Measurements from ENCODE around the gene MTO1.
"Not testable (repeated sequence)": the region's sequence is repeated elsewhere in the genome, so short reads cannot be mapped to it uniquely, and the experiment has no call there.

MTO1 gene

DNA sequence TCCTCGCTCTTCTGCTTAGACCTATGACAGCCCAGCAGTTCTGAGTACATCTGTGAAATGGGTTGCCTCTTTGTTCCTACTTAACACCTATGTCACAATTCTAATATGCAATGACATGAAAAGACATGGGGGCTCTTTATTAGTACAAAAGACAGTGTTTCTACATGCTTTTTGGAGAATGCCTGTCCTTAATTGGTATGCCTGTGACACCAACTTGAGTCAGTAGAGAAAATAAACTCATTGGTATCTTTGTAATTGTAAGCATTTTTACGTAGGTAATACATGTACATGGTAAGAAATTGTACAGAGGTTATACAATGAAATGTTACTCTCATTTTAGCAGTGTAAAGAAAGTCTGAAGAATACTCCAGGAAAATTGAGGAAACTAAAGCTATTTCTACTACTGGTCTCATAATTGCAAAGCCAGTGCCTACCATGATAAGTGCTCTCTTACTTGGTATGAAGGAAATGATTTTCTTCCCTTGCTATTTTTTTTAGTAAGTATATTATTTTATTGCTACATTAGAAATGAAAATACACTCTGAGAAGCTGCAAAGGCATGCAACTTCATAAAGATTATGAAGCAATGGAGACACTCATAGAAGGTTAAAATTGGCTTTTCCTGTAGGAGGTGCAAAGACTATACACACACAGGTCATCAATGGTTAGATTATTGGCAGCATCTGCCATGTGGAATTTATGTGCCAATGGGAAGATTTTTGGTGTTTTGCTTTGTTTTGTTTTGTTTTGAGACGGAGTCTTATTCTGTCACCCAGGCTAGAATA, 64.2 kb downstream of the MTO1 start:
- DNase-seq (ENCODE audit: low spot score): no peak

DNA sequence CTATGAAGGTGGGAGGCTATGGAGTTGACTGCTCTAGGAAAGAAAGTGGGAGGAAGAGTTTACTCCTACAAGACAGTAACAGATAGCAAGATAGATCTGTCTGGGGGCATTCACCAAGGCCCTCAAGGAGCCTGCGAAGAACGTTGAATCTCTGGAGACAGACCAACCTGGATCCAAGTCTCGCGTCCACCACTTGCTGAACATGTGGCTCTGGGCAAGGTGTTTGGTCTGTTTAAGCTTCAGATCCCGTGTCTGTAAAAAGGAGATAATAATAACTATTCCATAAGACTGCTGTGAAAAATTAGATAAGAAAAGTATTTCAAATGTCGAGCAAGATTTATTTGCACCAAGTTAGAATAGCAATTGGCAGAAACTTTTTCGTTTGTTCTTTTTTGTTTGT, 67.4 kb downstream of the MTO1 start:
- DNase-seq (ENCODE audit: low spot score): no peak

DNA sequence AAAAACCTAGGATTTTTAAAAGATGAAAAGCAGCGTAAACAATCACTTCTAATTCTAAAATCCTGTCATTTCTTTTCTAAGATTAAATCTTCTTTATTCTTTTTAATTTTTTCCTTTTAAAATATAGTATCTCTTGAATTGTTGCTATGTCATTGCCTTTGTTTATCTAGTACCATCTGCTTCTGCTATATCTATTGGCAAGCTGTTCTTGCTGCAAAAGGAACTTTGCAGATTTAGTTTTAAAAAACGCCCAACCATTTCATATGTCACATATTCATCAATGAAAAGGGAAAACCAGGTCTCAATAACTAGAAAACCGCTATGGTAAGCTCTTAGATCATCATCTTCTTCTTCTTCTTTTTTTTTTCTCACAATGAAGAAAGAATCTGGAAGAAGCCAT, 70.8 kb downstream of the MTO1 start:
- DNase-seq (ENCODE audit: low spot score): no peak

DNA sequence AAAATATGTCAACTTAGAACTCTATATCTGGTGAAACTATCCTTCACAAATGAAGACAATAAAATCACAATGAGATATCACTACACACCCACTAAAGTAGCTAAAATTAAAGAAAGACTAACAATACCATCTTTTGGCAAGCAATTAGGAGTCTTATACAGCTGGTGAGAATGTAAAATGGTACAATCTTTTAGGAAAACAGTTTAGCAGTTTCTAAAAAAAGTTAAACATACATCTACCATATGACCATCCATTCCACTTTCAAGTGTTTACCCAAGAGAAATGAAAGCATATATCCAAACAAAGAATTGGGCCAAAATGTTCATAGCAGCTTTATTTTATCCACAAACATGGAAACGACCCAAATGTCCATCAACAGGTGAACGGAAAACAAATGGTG, 73.1 kb downstream of the MTO1 start:
- DNase-seq (ENCODE audit: low spot score): no peak

DNA sequence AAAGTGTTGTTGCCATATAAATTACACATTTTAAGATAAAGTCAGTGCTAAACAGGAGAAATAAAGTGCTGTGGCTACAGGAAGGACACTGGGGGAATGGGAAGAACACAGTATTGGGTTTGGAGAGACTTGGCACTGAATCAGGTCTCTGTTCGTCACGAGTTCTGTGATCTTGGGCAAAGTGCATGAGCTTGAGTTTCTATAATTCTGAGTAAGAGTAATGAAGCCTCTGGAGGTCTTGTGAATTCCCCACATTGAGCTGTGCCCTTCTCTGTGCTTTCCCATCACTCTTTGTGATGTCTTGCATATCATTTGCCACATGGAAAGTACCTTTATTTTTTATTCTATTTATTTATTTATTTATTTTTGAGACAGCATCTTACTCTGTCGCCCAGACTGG, 76.1 kb downstream of the MTO1 start:
- DNase-seq (ENCODE audit: low spot score): no peak

DNA sequence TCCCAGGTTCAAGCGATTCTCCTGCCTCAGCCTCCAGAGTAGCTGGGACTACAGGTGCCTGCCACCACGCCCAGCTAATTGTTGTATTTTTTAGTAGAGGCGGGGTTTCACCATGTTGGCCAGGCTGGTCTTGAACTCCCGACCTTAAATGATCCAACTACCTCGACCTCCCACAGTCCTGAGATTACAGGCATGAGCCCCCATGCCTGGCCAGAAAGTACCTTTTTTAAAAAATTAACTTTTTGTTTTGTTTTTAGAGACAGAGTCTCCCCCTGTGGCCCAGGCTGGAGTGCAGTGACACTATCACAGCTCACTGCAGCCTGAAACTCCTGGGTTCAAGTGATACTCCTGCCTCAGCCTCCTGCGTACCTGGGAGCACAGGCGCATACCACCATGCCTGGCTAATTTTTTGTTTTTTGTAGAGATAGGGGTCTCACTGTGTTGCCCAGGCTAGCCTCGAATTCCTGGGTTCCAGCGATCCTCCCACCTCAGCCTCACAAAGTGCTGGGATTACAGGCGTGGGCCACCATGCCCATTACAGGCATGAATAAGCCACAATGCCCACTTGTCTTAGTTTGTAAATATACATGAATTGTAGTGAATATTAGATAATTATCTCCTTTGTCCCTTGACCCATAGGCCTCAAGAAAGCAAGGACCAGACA, 76.7 kb downstream of the MTO1 start:
- DNase-seq (ENCODE audit: low spot score): no peak

DNA sequence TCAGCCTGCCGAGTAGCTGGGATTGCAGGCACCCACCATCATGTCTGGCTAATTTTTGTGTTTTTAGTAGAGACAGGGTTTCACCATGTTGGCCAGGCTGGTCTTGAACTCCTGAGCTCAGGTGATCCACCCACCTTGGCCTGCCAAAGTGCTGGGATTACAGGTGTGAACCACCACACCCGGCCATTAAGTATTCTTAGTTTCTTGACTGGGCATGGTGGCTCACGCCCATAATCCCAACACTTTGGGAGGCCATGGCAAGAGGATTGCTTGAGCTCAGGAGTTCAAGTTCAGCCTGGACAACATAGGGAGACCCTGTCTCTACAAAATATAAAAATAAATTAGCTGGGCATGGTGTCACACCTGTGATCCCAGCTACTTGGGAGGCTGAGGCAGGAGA, 80.9 kb downstream of the MTO1 start:
- not testable (repeated sequence) for DNase-seq (ENCODE audit: low spot score)

DNA sequence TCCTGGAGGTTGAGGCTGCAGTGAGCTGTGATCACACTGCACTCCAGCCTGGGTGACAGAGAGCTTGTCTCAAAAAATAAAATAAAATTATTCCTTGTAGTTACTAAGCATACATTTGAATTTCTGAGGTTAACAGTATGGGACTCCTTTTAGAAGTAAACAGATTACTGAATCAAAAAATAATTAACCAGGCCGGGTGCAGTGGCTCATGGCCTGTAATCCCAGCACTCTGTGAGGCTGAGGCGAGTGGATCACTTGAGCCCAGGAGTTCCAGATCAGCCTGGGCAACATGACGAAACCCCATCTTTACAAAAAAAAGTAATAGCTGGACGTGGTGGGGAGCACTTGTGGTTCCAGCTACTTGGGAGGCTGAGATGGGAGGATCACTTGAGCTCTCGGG, 81.4 kb downstream of the MTO1 start:
- no peak for DNase-seq (ENCODE audit: low spot score)

DNA sequence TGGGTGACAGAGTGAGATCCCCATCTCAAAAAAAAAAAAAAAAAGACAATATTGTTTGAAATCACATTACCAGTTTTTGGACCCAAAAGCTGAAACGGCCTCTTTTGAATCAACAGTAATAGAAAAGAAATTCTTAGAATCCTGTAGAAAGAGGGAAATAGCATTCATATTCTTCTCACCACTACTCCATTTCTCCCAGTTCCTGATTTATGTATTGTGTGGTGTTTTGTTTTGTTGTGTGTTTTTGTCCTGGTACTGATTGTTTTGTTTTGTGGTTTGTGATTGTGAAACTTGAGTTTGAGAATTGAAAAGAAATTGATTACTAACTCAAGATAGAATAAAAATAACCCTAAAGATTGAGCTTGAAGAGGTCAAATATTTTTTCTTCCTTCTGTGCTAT, 85.5 kb downstream of the MTO1 start:
- DNase-seq (ENCODE audit: low spot score): no peak

DNA sequence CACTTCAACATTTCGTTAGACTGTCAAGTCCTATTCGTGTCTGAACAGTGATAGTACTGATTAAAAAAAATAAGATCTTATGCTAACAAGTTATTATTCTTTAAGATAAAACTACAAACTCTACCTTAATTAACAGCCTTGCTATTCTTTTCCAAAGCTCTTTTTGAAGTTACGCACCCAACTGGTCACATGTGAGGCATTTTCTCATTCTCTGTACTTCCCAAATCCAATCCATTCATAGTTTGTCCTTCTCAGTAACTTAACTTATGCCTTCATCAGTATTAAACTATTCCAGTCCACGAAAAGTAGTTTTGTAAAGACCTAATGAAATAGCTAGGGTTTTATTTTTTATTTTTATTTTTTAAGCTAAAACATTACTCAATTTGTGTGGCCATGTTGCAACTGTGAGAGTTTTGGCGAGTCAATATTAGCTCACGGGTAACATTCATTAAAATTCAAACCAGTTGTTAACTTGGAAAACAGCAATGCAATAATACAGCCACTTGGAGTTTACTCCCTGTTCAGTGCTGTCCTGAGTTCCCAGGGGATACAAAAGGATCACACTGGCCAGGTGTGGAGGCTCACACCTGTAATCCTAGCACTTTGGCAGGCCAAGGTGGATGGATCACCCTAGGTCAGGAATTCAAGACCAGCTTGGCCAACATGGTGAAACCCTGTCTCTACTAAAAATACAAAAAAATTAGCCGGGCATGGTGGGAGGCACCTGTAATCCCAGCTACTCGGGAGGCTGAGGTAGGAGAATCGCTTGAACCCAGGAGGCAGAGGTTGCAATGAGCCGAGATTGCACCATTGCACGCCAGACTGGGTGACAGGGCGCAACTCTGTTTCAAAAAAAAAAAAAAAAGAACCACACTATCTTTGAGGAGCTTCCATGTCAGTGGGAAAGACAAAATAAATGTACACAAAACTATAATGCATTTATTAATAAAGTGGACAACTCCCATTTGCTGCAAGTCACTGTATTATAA, 87.2 kb downstream of the MTO1 start:
- DNase-seq (ENCODE audit: low spot score): no peak

DNA sequence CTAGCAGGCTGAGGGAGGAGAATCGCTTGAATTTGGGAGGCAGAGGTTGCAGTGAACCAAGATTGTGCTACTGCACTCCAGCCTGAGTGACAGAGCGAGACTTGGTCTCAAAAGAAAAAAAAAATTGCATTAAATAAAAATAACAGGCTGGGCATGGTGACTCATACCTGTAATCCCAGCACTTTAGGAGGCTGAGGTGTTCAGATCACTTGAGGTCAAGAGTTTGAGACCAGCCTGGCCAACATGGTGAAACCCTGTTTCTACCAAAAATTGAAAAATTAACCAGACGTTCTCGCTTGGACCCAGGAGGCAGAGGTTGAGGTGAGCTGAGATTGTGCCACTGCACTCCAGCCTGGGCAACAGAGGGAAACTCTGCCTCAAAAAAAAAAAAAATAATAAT, 89.6 kb downstream of the MTO1 start:
- not testable (repeated sequence) for DNase-seq (ENCODE audit: low spot score)

DNA sequence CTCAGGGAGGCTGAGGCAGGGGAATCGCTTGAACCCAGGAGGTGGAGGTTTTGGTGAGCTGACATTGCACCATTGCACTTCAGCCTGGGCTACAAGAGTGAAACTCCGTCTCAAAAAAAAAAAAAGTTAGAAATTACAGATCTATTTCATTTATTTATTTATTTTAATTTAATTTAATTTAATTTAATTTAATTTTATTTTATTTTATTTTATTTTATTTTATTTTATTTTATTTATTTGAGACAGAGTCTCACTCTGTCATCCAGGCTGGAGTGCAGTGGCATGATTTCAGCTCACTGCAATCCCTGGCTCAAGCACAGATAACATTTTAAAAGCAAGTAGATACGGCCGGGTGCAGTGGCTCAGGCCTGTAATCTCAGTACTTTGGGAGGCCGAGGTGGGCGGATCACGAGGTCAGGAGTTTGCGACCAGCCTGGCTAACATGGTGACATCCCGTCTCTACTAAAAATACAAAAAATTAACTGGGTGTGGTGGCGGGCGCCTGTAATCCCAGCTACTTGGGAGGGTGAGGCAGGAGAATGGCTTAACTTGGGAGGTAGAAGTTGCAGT, 93.9 kb downstream of the MTO1 start:
- not testable (repeated sequence) for DNase-seq (ENCODE audit: low spot score)

DNA sequence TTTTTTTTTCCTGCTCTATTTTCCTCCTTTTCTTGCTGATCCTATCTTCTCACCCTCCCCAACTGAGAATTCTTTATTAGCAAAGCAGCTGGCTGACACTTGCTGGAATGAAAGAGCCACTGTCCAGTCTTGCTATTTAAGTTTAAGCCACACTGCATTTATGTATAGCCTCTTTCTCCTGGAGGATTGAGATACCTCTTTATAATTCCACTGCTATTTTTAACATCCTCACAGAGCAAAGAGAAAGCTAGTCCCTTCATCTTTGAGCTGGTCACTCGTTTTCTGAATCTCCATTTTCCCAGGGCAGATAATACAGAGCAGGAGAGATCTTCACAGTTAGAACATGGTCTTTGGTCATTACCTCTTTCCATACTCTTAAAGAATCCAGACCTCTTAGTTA, 95.3 kb downstream of the MTO1 start:
- no peak for DNase-seq (ENCODE audit: low spot score)
